NCI-H1105 (cell line): ENCODE measurements around the gene ZC3HAV1L.
"Not testable (repeated sequence)": the region's sequence is repeated elsewhere in the genome, so short reads cannot be mapped to it uniquely, and the experiment has no call there.

Experiments used
- DNase-seq: peaks from one replicate; lab custom pipeline; 2025; lab: John Stamatoyannopoulos, UW

Gene ZC3HAV1L

DNA sequence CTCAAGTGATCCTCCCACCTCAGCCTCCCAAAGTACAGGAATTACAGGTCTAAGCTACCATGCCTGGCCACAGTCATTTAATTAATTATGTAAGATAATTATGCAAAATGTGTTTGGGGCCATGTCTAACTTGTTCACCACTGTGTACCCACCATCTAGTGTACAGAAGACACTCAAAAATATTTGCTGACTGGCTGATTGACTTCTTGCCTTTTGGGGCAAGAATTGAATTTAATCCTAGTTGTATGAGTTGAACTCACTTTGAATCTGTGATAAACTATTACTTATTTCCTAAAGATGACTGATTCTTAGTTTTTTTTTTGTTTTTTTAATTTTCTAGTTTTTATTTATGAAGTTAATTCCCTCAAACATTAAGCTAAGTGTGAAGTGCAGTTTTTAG is 15.8 kb upstream of the ZC3HAV1L start:
- DNase-seq = no peak

DNA sequence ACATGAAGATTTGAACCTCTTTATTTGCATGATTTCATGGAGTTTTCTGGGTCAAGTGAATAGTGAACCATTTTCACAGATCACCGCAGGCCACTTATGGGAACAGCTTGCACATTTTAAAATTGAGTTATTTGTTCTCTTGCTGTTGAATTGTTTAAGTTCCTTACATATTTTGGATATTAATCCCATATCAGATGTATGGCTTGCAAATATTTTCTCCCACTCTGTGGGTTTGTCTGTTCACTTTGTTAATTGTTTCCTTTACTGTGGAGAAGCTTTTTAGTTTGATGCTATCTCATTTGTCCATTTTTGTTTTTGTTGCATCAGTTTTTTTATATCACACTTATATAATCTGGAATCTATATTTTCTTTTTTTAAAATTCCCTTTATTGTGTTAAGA is 14.1 kb upstream of the ZC3HAV1L start:
- no peak for DNase-seq

DNA sequence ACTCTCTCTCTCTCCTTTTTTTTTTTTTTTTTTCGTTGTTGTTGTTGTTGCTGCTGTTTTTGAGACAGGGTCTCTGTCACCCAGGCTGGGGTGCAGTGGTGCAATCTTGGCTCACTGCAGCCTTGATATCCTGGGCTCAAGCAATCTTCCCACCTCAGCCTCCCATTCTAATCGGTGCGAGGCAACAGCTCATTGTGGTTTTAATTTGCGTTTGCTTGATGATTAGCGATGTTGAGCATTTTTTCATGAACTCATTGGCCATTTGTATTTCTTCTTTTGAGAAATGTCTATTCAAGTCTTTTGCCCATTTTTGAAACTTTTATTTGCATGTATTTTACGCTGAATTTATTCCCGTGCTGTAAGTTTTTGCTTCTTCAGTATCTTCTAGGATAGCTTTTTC is 13.3 kb upstream of the ZC3HAV1L start:
- DNase-seq = no peak

DNA sequence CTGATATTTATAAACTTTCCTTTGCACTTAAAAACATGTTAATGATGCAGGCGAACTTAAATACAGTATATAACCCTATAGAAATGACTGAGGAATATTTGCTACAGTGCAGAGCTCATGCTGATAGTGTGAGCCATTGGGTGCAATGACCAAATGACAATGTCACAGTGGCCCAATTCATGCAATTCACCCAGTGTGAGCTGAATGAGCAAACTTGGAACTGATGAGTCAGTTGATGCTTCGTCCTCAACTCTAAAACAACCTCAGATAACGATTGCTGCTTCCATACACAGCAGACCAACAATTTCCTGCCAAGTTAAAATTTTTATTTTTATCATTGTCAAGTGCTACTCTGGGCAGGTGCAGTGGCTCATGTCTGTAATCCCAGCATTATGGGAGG is 12.1 kb upstream of the ZC3HAV1L start:
- no peak for DNase-seq

DNA sequence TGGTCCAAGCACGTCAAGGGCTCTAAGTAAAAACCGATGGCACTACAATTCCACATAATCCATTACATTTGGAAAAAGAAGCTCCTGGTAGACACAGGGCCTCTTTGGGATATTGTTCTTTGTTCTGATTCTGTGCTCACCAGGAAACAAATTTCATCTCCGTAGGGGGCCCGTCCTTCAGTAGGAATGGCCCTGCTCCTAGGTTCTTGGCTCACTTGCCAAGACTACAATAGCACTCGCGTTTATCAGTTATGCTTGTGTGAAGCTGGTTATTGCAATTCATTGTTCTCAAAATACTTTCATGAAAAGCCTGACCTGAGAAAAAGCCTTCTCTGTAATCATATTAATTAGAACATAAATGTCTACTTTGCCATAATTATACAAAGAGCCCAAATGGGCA is 10.3 kb upstream of the ZC3HAV1L start:
- DNase-seq = peak; percentile 87

DNA sequence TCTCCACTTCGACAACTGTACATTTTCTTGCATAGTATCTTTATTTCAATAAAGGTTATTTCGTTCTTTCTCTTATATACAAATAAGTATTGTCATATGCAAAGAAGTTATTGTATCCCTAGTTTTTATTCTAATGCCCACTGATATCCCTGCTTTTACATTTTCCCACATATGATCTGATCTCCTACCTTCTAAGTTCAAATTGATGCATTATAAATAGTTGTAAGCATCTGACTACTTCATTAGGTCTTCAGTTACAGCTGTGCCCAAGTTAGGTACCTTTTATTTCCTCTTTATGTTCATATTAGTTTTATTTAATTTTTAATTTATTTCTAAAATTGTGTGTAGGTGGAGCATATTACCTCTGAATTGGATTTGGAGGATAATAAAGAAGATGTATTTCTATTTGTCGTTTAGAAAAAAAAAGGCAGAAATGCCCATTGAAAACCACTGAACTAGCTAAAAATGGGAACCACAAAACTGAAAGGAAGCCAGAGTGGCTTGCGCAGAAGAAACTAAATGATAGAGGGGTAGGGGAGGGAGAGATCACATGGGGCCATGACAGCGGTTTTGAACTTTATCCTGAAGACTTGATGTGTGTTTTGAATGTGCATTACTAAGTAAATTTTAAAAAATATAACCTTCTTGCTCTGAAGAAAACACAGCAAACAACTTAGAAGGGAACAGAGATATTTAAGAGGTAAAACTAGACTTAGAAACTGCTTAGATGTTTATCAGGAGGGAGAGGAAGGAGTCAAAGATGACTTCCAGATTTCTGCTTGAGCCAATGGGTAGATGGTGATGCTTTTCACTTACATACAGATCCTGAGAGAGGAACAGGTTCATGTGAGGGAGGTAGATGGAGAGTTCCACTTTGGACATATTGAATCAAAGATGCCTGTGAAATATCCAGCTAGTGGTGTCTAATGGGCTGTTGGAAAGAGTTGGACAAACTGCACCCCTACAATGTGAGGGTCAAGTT is 9.3 kb upstream of the ZC3HAV1L start:
- no peak for DNase-seq

DNA sequence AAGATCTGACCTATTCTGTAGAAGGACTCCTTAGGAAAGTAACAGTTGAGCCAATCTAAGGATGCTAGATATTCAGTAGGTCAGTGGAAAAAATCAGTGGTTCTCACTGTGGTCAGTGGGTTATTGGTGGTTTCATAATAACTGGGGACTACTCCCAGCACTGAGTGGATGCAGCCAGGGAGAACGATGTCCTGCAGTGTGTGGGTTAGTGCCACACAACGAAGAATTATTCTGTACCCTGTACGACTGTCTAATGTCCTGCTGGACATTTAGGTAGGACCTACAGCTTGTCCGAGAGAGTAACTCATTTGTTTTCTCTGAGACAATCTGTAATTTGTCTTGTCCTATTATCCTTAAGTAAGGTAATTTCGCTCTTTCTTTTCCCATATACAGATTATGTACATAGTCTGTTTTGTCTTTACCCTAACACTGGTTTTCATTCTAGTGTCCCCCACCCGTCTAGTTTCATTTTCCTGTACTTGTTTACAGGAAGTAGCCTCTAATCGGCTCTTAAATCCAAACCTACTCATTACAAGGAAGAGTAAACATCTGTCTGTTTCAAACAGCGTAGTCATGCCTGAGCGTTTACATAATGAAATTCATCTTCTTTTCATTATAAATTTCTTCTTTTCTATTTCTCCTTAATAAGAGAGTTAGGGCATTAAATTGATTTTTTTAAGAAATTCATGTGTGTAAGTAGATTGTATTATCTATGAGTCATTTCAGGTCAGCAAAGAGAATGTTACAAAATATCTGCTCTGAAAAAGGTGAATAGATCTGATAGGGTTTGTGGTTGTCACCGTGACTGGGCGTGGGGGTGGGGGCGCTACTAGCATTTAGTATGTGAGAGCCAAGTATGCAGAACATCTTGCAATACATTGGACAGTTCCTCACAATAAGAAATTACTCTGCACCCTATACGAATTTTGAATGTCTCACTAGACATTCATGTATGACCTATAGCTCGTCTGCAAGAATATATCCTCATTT is 8.3 kb upstream of the ZC3HAV1L start:
- no peak for DNase-seq

DNA sequence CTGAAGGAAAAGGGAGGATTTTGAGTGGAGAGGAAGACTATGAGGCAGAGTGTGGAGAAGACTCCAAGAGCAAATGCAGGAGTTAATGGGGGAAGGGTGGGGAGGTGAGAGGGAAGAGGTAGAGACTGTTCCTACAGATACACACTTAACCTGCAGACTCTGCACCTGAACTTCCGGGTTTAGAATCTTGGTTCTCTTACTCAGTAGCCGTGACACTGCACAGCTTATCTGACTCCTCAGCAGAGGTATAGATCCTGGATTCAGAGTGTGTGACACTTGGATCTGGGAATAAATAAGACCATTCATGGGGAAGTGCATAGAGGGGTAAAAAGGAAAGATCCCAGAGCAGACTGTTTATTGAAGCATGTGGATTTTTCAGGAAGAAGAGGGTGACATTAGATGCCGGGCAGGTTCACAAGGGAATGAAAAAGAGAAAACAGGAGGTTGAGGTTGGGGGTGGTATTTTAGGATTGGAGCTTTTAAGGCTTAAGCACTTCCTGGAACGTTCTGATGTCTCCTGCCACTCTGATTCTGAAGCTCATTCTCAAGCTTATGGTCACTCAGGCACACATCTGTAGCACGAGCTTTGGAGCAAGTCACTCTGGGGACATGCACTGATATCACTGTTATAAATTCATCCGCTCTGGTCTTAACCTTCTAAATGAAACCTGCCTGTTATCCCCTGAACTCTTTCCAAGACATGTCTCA is 5.7 kb upstream of the ZC3HAV1L start:
- DNase-seq = no peak

DNA sequence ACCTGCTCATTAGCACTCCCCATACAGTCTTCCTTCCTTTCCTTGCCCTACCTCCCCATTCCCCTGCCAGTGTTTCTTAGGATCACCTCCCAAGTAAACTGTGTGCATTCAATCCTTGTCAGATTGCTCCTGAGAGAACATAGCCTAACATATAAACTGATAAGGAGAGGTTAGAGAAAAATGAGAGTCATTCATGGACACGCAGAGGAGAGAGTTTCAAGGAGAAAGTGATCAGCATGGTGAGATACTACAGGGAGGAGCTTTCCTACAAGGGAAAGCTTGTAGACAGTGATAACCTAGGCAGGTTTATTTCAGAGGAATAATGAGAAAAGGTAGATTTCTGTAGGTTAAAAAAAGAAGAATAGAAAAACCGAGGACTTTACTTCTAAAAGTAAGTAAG is 2.8 kb upstream of the ZC3HAV1L start:
- no peak for DNase-seq

DNA sequence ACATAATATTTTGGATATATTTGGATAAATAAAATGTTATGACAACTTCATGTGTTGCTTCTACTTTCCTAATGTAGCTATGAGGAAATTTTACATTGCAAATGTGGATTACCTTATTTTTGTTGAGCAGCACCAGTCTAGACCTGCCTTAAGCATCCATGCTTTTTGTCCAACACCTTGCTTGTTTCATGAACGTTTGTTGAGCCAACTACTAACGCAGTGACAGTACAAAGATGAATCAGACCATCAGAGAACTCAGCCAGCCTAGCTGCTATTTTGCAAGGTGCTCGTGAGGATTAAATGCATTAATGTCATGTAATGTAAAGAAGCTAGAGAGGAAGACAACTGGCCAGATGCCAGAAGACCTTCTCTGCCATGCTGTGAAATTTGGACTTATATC is 1.1 kb upstream of the ZC3HAV1L start:
- no peak for DNase-seq

DNA sequence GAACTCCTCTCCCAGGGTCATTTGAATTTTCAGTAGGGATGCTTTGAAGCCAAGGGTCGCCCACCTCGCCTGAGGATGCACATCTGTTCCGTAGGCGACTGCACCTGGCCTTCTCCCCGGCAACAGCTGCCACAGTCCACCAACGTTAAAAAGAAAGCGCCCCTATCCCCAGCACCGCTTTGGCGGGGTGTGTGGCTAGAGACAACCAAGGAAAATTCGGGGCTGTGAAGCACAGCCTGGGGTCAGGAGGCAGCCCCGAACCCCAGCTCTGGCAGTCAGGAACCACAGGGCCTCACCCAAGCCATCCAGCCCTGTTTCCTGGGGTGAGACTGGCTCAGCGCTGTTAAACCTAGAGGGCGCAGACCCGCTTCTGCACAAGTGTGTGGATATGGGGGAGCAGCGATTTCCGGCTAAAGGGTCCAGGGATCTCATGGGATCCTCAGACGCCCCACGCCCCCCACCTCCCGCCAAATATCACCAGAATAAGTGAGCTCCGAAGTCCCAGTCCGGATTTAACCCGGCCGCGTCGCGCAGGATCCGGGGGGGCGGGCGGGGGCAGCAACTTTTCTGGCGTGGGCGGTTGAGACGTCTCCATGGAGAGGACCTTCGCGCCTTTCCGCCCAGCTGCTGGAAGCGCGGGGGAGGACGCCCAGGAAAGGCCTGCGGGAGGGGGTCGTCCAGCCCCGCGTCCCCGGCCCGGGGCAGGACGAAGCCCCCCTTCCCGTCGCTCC is 822 bp downstream of the ZC3HAV1L start:
- DNase-seq = peak; percentile 26

DNA sequence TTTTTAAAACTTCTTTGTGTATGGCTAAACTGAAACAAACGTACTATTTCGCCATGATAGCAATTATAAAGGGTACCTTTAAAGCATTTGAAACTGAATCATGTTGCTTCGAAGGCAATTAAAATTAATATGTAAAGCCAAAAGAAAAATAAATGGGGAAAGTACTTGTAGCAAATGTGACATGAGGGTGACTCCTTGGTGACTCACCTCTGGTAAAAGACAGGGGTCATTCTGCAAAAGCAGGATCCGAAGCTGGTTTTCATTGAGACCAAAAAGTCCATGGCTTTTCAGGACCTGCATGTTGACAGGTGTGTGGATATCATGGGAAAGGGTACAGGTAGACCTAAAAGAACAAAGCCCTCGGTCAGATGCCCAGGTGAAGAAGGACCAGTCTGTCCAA is 1.5 kb downstream of the ZC3HAV1L start:
- no peak for DNase-seq

DNA sequence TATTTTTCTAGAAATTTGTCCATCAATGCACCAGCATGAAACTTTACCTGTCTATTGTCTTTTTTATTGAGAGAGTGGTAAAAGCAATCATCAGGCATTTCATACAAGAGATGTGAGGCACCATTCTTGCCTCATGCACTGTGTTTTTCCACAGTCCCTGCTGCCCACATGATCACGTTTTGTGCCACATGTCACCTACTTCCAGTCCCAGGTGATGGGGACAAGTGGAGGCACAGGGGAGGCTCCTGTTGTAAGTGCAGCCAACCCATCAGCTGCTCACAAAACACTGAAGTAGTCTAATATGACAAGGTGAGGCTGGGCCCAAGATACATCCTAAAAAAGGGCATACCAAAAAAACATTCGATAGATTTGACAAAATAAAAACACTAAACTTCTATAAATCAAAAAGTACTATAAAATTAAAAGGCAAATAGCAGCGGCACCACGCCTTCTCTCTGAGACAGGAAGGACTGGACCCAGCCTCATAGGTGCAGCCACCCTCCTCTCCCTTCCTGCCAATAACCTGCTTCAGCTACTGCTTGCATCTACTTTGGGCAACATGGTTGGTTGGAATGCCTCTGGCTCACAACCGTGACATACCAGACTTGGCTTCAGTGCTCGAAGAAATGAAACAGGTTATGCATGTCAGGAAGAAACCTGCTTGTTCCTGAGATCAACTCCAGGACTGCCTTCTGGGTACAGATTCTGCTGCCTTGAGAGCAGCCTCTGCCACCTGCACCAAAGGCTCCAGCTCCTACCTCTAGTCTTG is 2.3 kb downstream of the ZC3HAV1L start:
- no peak for DNase-seq

DNA sequence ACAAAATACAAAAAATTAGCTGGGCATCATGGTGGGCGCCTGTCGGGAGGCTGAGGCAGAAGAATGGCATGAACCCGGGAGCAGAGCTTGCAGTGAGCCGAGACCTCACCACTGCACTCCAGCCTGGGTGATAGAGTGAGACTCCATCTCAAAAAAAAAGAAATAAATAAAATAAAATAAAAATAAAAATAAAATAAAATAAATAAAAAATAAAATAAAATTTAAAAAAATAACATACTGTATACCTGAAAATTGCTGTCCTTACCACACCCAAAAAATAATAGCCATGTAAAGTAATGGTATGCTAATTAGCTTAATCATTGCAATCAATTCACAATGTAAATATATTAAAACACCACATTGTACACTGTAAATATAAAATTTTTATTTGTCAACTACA is 3.4 kb downstream of the ZC3HAV1L start:
- no peak for DNase-seq

DNA sequence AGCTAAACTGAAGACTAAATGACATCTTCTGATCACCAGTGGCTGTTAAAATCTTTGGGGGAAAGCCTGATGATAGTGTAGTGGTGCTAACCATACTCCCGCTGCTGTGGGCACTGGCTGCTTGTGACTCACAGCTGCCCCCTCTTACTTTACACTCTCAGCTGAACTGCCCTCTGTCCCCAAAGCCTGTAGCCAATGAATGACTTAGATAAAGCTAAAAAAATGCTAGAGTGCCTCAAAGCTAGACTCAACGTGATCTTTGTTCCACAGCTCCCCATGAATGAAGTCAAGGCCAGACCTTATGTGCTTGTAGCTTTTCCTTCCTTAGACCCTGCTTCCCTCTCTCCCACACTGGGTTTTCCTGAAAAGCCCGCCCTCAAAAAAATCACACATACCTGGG is 6.5 kb downstream of the ZC3HAV1L start:
- DNase-seq = no peak

DNA sequence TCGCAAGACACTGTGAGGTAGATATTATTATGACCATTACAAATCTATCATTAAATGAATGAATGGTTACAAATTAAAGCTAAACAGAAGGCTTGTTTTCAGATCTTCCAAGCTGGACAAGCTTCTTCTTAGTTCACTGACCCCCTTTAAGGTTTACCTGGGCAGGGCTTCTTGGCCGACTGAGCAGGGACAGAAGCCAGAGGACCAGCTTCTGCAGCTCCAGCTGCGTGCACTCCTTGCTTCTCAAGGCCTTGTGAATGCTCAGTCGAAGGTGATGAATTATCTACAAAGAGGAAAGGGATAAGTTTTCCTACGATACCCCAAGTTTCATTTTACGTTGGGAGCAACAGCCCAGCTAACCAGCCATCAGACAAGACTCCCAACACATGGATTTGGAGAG is 9.3 kb downstream of the ZC3HAV1L start:
- DNase-seq = no peak

DNA sequence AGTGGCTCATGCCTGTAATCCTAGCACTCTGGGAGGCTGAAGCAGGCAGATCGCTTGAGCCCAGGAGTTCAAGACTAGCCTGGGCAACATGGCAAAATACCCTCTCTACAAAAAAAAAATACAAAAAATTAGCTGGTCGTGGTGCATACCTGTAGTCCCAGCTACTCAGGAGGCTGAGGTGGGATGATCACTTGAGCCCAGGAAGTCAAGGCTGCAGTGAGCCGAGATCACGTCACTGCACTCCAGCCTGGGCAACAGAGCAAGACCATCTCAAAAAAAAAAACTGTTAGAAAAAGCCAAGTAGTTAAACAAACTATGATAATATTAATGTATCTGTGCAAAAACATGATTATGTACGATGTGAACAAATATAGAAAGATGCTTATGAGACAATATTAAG is 10.0 kb downstream of the ZC3HAV1L start:
- DNase-seq = not testable (repeated sequence)

DNA sequence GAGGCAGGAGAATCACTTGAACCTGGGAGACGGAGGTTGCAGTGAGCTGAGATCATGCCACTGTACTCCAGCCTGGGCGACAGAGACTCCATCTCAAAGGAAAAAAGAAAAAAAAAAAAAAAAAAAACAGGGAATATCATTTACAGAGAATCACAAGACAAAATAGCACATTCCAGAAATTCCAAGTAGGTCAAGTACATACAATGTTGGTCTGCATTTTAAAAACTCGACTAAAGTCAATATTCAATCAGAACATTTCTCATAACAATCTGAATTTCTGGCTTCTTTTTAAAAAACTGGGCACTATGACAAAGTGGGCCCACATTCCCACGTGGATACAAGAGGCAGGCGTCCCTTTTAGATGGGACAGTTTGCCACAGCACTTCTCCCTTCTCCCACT is 12.8 kb downstream of the ZC3HAV1L start:
- DNase-seq = no peak

DNA sequence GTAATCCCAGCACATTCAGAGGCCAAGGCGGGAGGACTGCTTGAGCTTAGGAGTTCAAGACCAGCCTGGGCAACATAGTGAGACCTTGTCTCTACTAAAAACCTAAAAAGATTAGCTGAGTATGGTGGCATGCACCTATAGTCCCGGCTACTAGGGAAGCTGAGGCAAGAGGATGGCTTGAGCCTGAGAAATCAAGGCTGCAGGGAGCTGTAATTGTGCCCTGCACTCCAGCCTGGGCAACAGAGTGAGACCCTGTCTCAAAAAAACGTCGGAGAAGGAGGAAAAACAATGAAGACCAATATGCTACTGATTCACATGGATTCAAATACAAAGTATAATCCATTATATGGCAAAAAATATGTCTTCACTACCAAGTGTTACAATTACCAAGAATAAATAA is 13.6 kb downstream of the ZC3HAV1L start:
- DNase-seq = no peak

DNA sequence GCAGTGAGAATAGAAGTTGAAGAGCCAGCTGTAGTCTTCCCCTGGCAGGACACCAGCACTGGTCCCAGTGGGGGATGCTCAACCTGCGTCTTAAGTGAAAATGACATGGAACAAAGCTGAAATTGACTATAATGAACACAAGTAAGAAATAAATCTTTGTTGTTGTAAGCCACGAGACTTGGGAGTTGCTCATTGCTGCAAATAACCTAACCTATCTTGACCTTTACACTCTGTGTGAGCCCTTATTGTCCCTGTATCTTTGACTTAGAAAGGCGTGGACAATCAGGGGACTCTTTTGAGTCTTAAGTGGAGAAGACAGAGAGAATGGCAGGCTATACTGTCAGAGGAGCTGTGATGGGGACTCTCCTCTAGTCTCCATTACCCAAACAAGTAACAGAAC is 16.9 kb downstream of the ZC3HAV1L start:
- no peak for DNase-seq
